Measurements from ENCODE around the gene ASTN2.

Gene ASTN2

DNA sequence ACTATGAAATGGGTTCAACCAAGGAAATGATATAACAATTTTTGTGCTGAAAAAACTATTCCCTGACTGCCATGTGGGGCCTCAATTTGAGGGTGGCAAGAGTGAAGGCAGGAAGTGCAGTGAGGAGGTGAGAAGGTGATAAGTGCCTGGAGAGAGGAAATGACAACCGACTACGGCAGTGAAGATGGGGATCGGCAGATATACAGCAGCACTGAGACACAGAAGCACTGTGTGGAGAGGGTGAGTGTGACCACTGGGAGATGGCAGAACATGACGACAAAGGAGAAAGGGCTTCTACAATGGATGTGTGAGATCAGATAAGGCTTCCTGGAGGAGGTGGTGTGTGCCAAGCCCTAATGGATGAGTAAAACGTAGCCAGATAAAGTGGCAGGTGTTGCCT is 456.0 kb downstream of the ASTN2 start:
- DNase-seq (ENCODE audit: low read depth), result no peak
- TF ChIP-seq, protein P1, sequence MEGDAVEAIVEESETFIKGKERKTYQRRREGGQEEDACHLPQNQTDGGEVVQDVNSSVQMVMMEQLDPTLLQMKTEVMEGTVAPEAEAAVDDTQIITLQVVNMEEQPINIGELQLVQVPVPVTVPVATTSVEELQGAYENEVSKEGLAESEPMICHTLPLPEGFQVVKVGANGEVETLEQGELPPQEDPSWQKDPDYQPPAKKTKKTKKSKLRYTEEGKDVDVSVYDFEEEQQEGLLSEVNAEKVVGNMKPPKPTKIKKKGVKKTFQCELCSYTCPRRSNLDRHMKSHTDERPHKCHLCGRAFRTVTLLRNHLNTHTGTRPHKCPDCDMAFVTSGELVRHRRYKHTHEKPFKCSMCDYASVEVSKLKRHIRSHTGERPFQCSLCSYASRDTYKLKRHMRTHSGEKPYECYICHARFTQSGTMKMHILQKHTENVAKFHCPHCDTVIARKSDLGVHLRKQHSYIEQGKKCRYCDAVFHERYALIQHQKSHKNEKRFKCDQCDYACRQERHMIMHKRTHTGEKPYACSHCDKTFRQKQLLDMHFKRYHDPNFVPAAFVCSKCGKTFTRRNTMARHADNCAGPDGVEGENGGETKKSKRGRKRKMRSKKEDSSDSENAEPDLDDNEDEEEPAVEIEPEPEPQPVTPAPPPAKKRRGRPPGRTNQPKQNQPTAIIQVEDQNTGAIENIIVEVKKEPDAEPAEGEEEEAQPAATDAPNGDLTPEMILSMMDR (IDR thresholded peaks at IDR 0.05; ENCODE audit: low read depth, low read length, missing control alignments), result no peak
- H3K4me3 ChIP-seq (ENCODE audit: low read depth, low read length), result no peak overlapping the region

DNA sequence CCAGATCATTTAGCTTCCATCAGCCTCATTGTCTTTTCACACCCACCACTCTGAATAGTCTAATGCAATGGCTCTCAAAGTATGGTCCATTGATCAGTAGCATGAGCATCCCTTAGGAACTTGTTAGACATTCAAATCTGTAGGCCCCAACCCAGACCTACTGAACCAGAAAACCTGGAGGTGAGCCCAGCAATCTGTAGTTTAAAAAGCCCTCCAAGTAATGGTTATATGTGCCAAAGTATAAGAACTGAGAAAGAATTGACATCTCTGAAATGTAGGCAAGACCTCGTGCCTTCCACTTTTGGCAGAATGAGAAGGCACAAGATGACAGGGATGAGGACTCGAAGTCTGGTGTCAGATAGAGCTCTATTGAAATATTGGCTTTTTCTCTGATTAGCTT is 460.1 kb downstream of the ASTN2 start:
- DNase-seq (ENCODE audit: low read depth), result no peak
- TF ChIP-seq, protein P1 (IDR thresholded peaks at IDR 0.05; ENCODE audit: low read depth, low read length, missing control alignments), result no peak
- no peak overlapping the region for H3K4me3 ChIP-seq (ENCODE audit: low read depth, low read length)

DNA sequence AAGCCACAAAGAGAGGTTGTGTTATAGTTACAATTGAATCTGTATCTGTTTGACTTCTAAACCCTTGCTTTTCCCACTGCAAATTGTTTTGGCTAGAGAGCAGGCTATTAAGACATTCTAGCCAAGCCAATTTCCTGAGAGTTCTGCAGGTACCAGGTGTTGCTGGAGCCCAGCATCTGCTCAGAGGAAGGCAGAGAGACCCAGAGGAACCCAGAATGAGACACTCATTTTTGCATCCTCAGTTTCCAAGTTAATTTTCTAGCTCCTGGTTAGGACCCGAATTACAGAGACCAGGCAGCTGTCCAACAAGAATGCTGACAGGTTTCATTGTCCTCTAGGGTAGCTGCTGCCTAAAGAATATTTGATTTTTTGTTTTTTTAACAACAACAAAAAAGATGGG is 461.6 kb downstream of the ASTN2 start:
- TF ChIP-seq, protein P1 (IDR thresholded peaks at IDR 0.05; ENCODE audit: low read depth, low read length, missing control alignments), result no peak
- no peak overlapping the region for H3K4me3 ChIP-seq (ENCODE audit: low read depth, low read length)
- DNase-seq (ENCODE audit: low read depth), result no peak

DNA sequence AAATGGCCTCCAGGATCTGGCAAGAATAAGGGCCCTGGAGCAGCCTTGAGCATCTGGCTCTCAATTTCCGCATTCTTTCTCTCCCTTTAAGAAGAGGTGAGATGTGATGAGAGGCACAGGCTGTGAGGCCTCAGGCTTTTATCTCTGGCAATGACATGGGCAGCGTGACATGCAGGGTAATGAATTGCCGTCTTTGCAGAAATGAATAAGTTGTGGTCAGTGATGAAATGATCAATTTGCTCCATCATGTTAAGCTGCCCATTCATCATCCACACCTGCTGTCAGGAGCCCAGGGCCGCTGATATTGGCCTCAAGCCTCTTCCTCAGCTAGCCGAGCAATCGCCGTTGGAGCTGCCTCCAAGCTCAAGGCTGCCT is 462.4 kb downstream of the ASTN2 start:
- H3K4me3 ChIP-seq (ENCODE audit: low read depth, low read length), result no peak overlapping the region
- TF ChIP-seq, protein P1 (IDR thresholded peaks at IDR 0.05; ENCODE audit: low read depth, low read length, missing control alignments), result no peak

DNA sequence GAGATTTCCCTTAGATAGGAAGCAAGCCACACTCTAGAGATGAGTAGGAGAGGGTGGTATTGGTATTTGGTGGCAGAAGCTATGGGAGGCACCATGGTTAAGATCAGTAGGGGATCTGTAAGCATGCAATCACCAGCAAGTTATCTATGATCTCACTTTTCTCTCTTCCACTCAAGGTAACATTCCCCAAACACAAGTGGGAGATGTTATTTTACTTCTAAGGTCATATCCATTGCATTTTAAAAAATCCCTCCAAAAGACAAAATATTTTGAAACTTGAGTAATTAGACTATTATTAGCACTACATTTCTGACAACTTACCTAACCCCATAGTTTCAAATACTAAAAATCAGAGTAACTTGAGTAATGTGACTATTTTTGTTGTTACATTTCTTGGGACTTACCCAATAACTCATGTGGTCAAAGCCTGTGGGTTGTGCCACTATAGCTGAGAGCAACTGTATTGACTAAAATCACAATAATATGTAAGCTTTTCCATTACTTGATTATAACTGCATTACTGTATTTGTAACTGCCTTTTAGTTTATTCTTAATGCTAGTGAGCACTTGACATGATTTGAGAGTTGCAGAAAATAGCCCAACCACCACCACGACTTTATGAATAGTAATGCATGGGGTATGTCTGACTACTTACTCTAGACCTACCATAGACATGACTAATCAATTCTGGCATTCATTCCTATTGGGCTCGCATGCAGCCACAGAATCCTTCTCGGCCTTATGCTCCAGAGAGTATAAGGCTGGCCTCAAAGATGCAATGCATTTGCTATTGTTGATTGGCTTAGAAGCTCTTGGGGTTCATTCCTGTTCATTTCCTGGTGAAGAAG is 463.0 kb downstream of the ASTN2 start:
- DNase-seq (ENCODE audit: low read depth), result peak; percentile 44
- H3K4me3 ChIP-seq (ENCODE audit: low read depth, low read length), result no peak overlapping the region
- TF ChIP-seq, protein P1 (IDR thresholded peaks at IDR 0.05; ENCODE audit: low read depth, low read length, missing control alignments), result no peak

More for the DNA sequence above, 462.4 kb downstream of the ASTN2 start:
- DNase-seq (ENCODE audit: low read depth), result no peak

DNA sequence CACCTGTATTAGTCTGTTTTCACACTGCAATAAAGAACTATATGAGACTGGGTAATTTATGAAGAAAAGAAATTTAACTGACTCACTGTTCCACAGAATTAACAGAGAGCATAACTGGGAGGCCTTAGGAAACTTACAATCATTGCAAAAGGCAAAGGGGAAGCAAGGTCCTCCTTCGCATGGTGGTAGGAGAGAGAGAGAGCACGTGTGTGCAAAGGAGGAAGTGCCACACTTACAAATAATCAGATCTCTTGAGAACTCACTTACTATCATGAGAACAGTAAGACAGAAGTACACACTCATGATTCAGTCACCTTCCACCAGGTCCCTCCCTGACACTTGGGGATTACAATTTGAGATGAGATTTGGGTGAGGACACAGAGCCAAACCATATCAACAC is 469.0 kb downstream of the ASTN2 start:
- TF ChIP-seq, protein P1 (IDR thresholded peaks at IDR 0.05; ENCODE audit: low read depth, low read length, missing control alignments), result no peak
- no peak overlapping the region for H3K4me3 ChIP-seq (ENCODE audit: low read depth, low read length)
- no peak for DNase-seq (ENCODE audit: low read depth)

Data from GM12864 (cell line).